Vagina (tissue), 2 donors: ENCODE measurements around the gene TMEM98. TPM values are rescaled to one million over a fixed set of nuclear protein-coding genes. Genes with fewer than 3 reads are reported as not detected.
"Not testable (repeated sequence)": the region's sequence is repeated elsewhere in the genome, so short reads cannot be mapped to it uniquely, and the experiment has no call there.

ENCODE experiments used
- DNase-seq, 2 donors: peaks; one replicate each; pipeline ENCODE4 v3.0.0-alpha.2; 2017; ENCODE audit errors: extremely low spot score in 2 of 2
- H3K27ac ChIP-seq: fragments of 200-600 bp; sonication (generic); one replicate; pipeline ENCODE4 v1.5.1; 2019
- H3K27me3 ChIP-seq: fragments of 200-600 bp; sonication (generic); one replicate; pipeline ENCODE4 v1.5.1; 2019
- H3K36me3 ChIP-seq, 2 donors: fragments of 200-600 bp; sonication (generic); one replicate each; pipeline ENCODE4 v1.5.1; 2017 to 2019
- H3K4me1 ChIP-seq: fragments of 200-600 bp; sonication (generic); one replicate; pipeline ENCODE4 v1.5.1; 2019
- H3K4me3 ChIP-seq, 2 donors: fragments of 200-600 bp; sonication (generic); 1 replicate in 1 of 2; 2 replicates in 1 of 2; pipeline ENCODE4 v1.5.1; 2016 to 2019
- H3K9me3 ChIP-seq: fragments of 200-600 bp; sonication (generic); one replicate; pipeline ENCODE4 v1.5.1; 2019
- POLR2A ChIP-seq, 2 donors: fragments of 450-650 bp; IDR thresholded peaks; one replicate each; pipeline ENCODE4 v1.6.1; 2017; ENCODE audit warnings: antibody characterized with exemption in 2 of 2, mild to moderate bottlenecking in 2 of 2, moderate library complexity in 2 of 2
- POLR2AphosphoS5 ChIP-seq, 2 donors: sonication (generic); formaldehyde crosslinking; IDR thresholded peaks; one replicate each; pipeline ENCODE4 v1.9.0; 2017; ENCODE audit warnings: antibody characterized with exemption in 2 of 2, mild to moderate bottlenecking in 2 of 2, low read depth in 1 of 2; ENCODE audit not compliant: insufficient read depth in 1 of 2
- intact Hi-C: fragments of 100-400 bp; cut with DNase I; formaldehyde crosslinking; loops from one replicate; pipeline ENCODE4 v1.15.1; 2023
- total RNA-seq: library from RNA; depleted of rRNA; stranded (reverse); fragments of >200 nt; gene quantifications from one replicate; pipeline ENCODE4 v1.2.3, GENCODE V29; 2016
- TF ChIP-seq, protein P1 (sequence below), 3 experiments: fragments of 450-650 bp in 2 of 3; fragments of 200-600 bp in 1 of 3; sonication (generic) in 1 of 3; IDR thresholded peaks; one replicate each; pipeline ENCODE4 v1.5.1; 2017 to 2019; ENCODE audit warnings: antibody characterized with exemption in 3 of 3, mild to moderate bottlenecking in 2 of 3, moderate library complexity in 2 of 3

Gene TMEM98
- total RNA-seq, 1 donor from 2014 or later = 85.0 TPM

DNA sequence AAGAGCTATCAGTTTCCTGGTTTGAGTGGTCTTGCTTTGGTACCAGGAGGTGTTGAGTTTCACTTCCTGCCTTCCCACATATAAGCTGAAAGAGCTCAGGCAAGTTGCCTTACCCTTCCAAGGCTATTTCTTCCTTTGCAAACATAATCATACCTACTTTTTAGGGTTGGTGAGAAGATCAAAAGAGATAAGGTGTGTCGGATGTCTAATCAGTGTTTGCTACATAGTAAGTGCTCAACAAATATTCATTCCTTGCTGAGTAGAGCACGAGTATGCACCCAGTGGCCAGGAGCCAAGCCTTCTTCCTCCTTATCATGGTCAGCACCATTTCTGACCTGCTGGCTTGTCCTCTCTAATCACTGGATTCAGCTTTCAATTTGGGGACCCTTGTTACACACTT, 12.7 kb upstream of the TMEM98 start:
- H3K4me1 ChIP-seq = no peaks in the 10 kb centered on the region
- H3K4me3 ChIP-seq = no peak overlapping the region
- intact Hi-C loops = loop anchor here (10.0 kb wide), 1 partner anchor 130 kb away; no protein-coding TSS in a partner anchor
- no peak overlapping the region for H3K27ac ChIP-seq
- no peaks in the 10 kb centered on the region for H3K27me3 ChIP-seq
- no peaks in the 10 kb centered on the region for H3K9me3 ChIP-seq
- TF ChIP-seq, protein P1, sequence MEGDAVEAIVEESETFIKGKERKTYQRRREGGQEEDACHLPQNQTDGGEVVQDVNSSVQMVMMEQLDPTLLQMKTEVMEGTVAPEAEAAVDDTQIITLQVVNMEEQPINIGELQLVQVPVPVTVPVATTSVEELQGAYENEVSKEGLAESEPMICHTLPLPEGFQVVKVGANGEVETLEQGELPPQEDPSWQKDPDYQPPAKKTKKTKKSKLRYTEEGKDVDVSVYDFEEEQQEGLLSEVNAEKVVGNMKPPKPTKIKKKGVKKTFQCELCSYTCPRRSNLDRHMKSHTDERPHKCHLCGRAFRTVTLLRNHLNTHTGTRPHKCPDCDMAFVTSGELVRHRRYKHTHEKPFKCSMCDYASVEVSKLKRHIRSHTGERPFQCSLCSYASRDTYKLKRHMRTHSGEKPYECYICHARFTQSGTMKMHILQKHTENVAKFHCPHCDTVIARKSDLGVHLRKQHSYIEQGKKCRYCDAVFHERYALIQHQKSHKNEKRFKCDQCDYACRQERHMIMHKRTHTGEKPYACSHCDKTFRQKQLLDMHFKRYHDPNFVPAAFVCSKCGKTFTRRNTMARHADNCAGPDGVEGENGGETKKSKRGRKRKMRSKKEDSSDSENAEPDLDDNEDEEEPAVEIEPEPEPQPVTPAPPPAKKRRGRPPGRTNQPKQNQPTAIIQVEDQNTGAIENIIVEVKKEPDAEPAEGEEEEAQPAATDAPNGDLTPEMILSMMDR (IDR thresholded peaks at IDR 0.05) = no peak
- TF ChIP-seq POLR2A (IDR thresholded peaks at IDR 0.05) (no peak), POLR2AphosphoS5 (IDR thresholded peaks at IDR 0.05; ENCODE audit: insufficient read depth in 1 of 2, low read depth in 1 of 2) (no peak)
- DNase-seq = no peak
- no peaks in the 10 kb centered on the region for H3K36me3 ChIP-seq

GRCh38 chr17:32916134-32916533, 11.8 kb upstream of the TMEM98 start:
- no peak for DNase-seq
- no peak overlapping the region for H3K4me3 ChIP-seq
- TF ChIP-seq POLR2A (IDR thresholded peaks at IDR 0.05) (no peak), POLR2AphosphoS5 (IDR thresholded peaks at IDR 0.05; ENCODE audit: insufficient read depth in 1 of 2, low read depth in 1 of 2) (no peak)
- TF ChIP-seq, protein P1 (IDR thresholded peaks at IDR 0.05) = no peak
- no peaks in the 10 kb centered on the region for H3K27me3 ChIP-seq
- intact Hi-C loops = loop anchor here (10.0 kb wide), 1 partner anchor 131 kb away; no protein-coding TSS in a partner anchor
- H3K36me3 ChIP-seq = no peaks in the 10 kb centered on the region
- H3K4me1 ChIP-seq = no peaks in the 10 kb centered on the region
- no peak overlapping the region for H3K27ac ChIP-seq
- H3K9me3 ChIP-seq = no peaks in the 10 kb centered on the region

DNA sequence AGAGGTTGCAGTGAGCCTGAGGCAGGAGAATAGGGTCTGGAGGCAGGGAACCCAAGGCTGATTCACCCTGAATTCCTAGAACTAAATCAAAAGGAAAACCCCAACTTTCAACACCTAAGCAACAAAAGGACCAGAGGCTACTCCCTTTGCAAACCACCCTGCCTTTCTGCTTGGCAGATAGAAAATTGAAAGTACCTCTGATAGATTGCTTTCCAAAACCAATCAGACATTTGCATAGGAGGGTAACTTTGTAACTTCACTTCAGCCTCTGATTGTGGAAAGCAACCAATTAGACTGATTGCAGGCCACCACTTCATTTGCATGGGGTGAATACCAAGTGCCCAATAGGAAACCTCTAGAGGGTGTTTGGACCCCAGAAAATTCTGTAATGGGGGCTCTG, 10.9 kb upstream of the TMEM98 start:
- TF ChIP-seq, protein P1 (IDR thresholded peaks at IDR 0.05) = no peak
- no peak for TF ChIP-seq POLR2A (IDR thresholded peaks at IDR 0.05)
- TF ChIP-seq POLR2AphosphoS5 (IDR thresholded peaks at IDR 0.05; ENCODE audit: insufficient read depth in 1 of 2, low read depth in 1 of 2) = no peak
- H3K4me3 ChIP-seq = no peak overlapping the region
- no peak for DNase-seq
- no peak overlapping the region for H3K27ac ChIP-seq
- intact Hi-C loops = loop anchor here (10.0 kb wide), 1 partner anchor 132 kb away; no protein-coding TSS in a partner anchor
- no peaks in the 10 kb centered on the region for H3K9me3 ChIP-seq
- no peaks in the 10 kb centered on the region for H3K4me1 ChIP-seq
- H3K36me3 ChIP-seq = no peaks in the 10 kb centered on the region
- no peaks in the 10 kb centered on the region for H3K27me3 ChIP-seq

DNA sequence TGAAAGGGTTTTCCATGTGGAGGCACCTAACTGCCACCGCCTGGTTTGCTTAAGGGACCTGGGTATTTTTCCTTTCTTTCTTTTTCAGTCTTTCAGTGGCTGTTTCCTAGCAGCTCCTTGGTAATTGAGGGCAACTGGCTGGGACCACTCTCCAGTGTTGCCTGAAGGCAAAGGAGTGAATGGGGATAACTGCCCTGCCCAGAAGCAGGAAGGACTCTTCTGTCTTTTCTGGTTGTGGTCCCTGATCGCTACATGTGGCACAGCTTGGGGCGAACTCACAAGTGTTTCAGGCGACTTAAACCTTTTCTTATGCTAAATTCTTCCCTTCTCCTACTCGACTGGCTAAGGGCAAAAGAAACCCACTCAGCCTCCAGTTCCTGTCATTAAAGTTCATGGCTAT, 10.1 kb upstream of the TMEM98 start:
- Histone ChIP-seq H3K27me3 (no peaks in the 10 kb centered on the region), H3K4me3 (no peak overlapping the region), H3K27ac (no peak overlapping the region), H3K9me3 (no peaks in the 10 kb centered on the region), H3K4me1 (no peaks in the 10 kb centered on the region), H3K36me3 (no peaks in the 10 kb centered on the region)
- no peak for DNase-seq
- TF ChIP-seq POLR2AphosphoS5 (IDR thresholded peaks at IDR 0.05; ENCODE audit: insufficient read depth in 1 of 2, low read depth in 1 of 2) = no peak
- no peak for TF ChIP-seq POLR2A (IDR thresholded peaks at IDR 0.05)
- TF ChIP-seq, protein P1 (IDR thresholded peaks at IDR 0.05) = no peak
- intact Hi-C loops = loop anchor here (10.0 kb wide), 1 partner anchor 133 kb away; no protein-coding TSS in a partner anchor

- not testable (repeated sequence) for H3K9me3 ChIP-seq, H3K36me3 ChIP-seq, H3K4me3 ChIP-seq, H3K27ac ChIP-seq, H3K4me1 ChIP-seq, H3K27me3 ChIP-seq, DNase-seq
- intact Hi-C loops = loop anchor here (10.0 kb wide), 1 partner anchor 135 kb away; no protein-coding TSS in a partner anchor
These were observed 8.1 kb upstream of the TMEM98 start for GRCh38 chr17:32919876-32920275.
